GM12873 (cell line): ENCODE results near the gene RNF13.

Experiments used
- TF ChIP-seq, protein P1 (sequence below): IDR thresholded peaks from 2 replicates; pipeline ENCODE4 v1.5.1; 2012; ENCODE audit warnings: low read depth, mild to moderate bottlenecking, moderate library complexity, low read length, control low read depth; ENCODE audit not compliant: insufficient read depth; ENCODE audit errors: missing control alignments

The RNF13 gene

DNA sequence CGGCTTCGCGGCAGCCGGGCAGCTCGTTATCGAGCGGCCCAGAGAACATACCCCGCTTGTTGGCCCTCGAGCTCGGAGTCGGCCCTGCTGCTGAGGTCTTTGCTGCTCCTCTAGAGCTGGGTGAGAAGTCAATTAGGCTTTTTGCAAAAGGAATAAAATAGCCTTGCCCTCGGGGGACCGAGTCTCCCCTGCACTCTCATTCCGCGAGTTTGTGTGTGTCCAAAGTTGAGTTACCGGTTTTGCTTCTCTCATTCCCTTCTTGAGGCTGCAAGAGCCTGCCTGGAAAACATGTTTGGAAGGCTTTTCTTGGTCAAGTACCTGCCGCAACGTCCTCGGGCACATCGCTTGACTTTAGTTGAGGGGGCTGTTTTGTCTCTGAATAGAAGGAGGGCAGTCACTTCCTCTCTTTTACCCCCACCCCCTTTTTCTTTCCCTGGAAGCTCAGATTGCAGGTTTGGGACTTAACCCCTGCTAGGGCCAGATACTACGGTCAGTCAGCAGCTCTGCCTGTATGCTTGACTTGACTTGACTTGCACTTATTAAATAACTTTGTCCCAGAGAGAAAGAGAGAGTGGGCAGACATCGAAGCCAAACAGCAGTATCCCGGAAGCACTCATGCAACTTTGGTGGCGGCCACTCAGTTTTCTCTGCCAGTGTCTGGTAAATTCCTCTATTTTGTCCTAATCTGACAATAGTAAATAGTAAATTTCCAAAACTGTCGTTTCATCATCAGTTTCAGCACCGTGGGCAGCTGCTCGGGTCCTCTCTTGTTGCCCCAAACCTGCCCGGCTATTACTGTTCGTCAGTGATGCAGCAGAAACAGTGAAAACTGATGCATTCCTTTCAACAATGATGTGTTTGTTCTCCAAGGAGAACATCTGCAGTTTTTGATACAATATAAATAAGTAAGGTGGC, 609 bp downstream of the RNF13 start:
- TF ChIP-seq, protein P1, sequence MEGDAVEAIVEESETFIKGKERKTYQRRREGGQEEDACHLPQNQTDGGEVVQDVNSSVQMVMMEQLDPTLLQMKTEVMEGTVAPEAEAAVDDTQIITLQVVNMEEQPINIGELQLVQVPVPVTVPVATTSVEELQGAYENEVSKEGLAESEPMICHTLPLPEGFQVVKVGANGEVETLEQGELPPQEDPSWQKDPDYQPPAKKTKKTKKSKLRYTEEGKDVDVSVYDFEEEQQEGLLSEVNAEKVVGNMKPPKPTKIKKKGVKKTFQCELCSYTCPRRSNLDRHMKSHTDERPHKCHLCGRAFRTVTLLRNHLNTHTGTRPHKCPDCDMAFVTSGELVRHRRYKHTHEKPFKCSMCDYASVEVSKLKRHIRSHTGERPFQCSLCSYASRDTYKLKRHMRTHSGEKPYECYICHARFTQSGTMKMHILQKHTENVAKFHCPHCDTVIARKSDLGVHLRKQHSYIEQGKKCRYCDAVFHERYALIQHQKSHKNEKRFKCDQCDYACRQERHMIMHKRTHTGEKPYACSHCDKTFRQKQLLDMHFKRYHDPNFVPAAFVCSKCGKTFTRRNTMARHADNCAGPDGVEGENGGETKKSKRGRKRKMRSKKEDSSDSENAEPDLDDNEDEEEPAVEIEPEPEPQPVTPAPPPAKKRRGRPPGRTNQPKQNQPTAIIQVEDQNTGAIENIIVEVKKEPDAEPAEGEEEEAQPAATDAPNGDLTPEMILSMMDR: no peak

GRCh38 chr3:149815321-149815720, 2.3 kb downstream of the RNF13 start:
- TF ChIP-seq, protein P1: no peak

- TF ChIP-seq, protein P1: no peak
Observed at GRCh38 chr3:149815728-149816127, 2.7 kb downstream of the RNF13 start.

- TF ChIP-seq, protein P1: no peak
Observed at GRCh38 chr3:149816311-149816710, 3.3 kb downstream of the RNF13 start.

DNA sequence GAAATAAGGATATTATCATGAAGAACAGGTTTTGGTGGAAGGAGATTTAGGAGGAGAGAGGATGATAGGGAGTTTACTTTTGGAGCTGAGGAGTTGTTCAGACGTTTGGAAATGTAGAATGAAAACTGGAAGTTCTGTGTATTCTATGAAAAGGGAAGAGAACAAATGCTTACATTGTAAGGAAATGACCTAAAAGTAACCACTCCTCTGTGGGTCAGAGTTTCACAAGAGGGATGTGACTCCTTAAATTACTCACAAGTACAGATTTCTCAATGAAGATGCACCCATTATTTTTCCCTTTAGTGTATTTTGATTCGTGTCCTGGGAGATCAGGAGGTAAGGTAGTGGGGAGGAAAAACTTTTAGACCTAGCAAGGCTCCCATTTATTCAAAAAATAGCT, 4.0 kb downstream of the RNF13 start:
- TF ChIP-seq, protein P1: no peak

DNA sequence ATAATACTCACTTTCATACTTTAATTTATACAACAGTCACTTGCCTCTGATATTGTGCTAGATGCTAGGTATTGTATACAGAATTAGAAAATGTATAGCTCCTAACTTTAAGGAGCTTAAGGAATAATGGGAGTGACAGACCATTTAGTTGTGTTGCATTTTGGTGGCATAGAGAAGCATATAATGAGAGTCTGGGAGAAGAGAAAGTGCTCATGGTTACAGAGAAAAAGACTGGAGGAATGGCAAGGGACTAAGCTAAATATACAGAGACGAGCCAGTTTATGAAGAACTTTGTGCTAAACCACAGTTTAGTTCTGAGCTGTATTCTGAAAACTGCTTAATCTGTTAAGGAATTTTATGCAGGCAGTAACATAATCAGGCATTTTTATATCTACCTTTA, 6.4 kb downstream of the RNF13 start:
- TF ChIP-seq, protein P1: no peak

DNA sequence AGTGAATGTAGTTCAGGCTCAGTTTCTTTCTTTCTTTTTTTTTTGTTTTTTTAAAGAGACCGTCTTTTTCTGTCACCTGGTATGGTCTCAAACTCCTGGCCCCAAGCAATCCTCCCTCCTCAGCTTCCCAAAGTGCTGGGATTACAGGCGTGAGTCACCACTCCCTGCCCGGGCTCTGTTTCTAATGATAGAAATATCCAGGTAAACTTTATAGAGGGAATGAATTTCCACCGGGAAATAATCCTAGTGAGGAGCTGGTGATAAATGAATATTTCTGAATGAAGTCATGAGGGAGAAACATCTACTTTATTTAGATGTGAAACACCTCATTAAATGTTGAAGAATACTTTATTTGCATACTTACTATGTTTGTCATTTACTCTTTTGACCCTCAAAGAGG, 7.2 kb downstream of the RNF13 start:
- TF ChIP-seq, protein P1: no peak
